Measurements from ENCODE around the gene CASQ2.
"Not testable (repeated sequence)": the region's sequence is repeated elsewhere in the genome, so short reads cannot be mapped to it uniquely, and the experiment has no call there.

DNA sequence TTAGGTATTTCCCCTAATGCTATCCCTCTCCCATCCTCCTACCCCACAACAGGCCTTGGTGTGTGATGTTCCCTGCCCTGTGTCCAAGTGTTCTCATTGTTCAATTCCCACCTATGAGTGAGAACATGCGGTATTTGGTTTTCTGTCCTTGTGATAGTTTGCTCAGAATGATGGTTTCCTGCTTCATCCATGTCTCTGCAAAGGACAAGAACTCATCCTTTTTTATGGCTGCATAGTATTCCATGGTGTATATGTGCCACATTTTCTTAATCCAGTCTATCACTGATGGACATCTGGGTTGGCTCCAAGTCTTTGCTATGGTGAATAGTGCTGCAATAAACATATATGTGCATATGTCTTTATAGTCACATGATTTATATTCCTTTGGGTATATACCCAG lies 10.6 kb upstream of the CASQ2 start:
- TF ChIP-seq, protein P1, sequence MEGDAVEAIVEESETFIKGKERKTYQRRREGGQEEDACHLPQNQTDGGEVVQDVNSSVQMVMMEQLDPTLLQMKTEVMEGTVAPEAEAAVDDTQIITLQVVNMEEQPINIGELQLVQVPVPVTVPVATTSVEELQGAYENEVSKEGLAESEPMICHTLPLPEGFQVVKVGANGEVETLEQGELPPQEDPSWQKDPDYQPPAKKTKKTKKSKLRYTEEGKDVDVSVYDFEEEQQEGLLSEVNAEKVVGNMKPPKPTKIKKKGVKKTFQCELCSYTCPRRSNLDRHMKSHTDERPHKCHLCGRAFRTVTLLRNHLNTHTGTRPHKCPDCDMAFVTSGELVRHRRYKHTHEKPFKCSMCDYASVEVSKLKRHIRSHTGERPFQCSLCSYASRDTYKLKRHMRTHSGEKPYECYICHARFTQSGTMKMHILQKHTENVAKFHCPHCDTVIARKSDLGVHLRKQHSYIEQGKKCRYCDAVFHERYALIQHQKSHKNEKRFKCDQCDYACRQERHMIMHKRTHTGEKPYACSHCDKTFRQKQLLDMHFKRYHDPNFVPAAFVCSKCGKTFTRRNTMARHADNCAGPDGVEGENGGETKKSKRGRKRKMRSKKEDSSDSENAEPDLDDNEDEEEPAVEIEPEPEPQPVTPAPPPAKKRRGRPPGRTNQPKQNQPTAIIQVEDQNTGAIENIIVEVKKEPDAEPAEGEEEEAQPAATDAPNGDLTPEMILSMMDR (CRISPR knock-in tag; IDR thresholded peaks at IDR 0.05) = not testable (repeated sequence)
- not testable (repeated sequence) for TF ChIP-seq POLR2A (IDR thresholded peaks at IDR 0.05; ENCODE audit: insufficient read depth in 1 of 2, low read depth in 2 of 2, low read length in 2 of 2); EZH2 (conservative IDR thresholded peaks at IDR 0.05; ENCODE audit: low read depth, low read length); NFYB (CRISPR knock-in tag; IDR thresholded peaks at IDR 0.05); ZNF619 (CRISPR knock-in tag; IDR thresholded peaks at IDR 0.05); AGO2 (optimal IDR thresholded peaks at IDR 0.05; ENCODE audit: low read depth, low read length); FOXJ3 (CRISPR knock-in tag; IDR thresholded peaks at IDR 0.05; ENCODE audit: borderline replicate concordance); TMF1 (CRISPR knock-in tag; IDR thresholded peaks at IDR 0.05; ENCODE audit: low read depth); HMG20B (CRISPR knock-in tag; conservative IDR thresholded peaks at IDR 0.05); NR3C1 (CRISPR knock-in tag; IDR thresholded peaks at IDR 0.05)
